ENCODE results near the gene CACNA1G. TPM values are rescaled to one million over a fixed set of nuclear protein-coding genes. Genes with fewer than 3 reads are reported as not detected.

The CACNA1G gene
- total RNA-seq, 2 experiments from 2014 or later, result 0.05 TPM; not detected in 1

DNA sequence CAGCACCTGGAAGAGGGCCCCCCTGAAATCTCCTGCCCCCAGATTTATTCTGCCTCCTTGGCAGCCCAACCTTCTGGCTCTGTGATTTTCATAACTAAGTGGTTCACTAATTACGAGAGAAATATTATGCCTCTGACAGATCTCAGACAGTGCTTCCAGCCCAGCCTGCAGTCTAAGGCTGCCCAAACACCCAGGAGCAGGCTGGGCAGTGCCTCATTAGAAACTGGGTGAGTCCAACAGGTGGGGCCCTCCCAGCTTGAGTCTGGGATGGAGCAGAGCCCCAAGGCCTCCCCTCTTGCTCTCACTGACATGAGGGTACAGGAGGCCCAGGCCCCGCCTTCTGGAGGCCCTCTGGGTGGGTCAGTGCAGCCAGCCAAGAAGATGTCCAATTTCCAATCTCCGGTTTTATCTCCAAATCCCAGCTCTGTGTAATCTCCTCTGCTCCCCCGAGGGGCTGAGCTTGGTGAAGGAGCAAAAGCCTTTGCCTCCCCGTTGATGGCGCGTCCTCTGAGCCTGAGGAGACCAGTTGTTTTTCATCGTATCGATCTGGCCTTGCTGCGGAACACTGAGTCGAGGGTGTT lies 54.0 kb downstream of the CACNA1G start:
- intact Hi-C loops (cut with micrococcal nuclease), result loop anchor here (5.0 kb wide), 1 partner anchor 67 kb away; the partner anchor contains the start of gene SPATA20
- CTCF ChIA-PET, result no interaction called here
- no peak overlapping the region for H3K4me3 Mint-ChIP-seq

GRCh38 chr17:50615828-50616227 lies 55.3 kb downstream of the CACNA1G start:
- POLR2A ChIA-PET, result no interaction called here
- CTCF ChIA-PET, result interaction anchor here (1.5 to 1.7 kb wide), 2 partner anchors 11 to 74 kb away, joined by 3 to 5 read pairs; no protein-coding TSS in a partner anchor
- H3K4me3 Mint-ChIP-seq, result no peak overlapping the region

More for the DNA sequence above, 54.0 kb downstream of the CACNA1G start:
- peaks cover 4% of the 10 kb centered on the region for H3K4me1 Mint-ChIP-seq (ENCODE audit: low read depth)
- no peak for DNase-seq
- POLR2A ChIA-PET, result no interaction called here
- H3K9me3 Mint-ChIP-seq, result no peaks in the 10 kb centered on the region
- no peak overlapping the region for H3K27ac Mint-ChIP-seq
- H3K36me3 Mint-ChIP-seq, result no peaks in the 10 kb centered on the region
- H3K27me3 Mint-ChIP-seq, result no peaks in the 10 kb centered on the region

GRCh38 chr17:50618300-50618699 lies 57.8 kb downstream of the CACNA1G start:
- peaks cover 5% of the 10 kb centered on the region for H3K27me3 Mint-ChIP-seq
- CTCF ChIA-PET, result no interaction called here
- no peaks in the 10 kb centered on the region for H3K36me3 Mint-ChIP-seq
- no peaks in the 10 kb centered on the region for H3K9me3 Mint-ChIP-seq
- DNase-seq, result no peak
- H3K4me1 Mint-ChIP-seq (ENCODE audit: low read depth), result peaks cover 4% of the 10 kb centered on the region
- POLR2A ChIA-PET, result no interaction called here
- H3K4me3 Mint-ChIP-seq, result no peak overlapping the region
- intact Hi-C loops (cut with micrococcal nuclease), result no loop called here
- no peak overlapping the region for H3K27ac Mint-ChIP-seq

More at GRCh38 chr17:50615828-50616227, 55.3 kb downstream of the CACNA1G start:
- H3K36me3 Mint-ChIP-seq, result no peaks in the 10 kb centered on the region
- no peak overlapping the region for H3K27ac Mint-ChIP-seq
- peaks cover 4% of the 10 kb centered on the region for H3K4me1 Mint-ChIP-seq (ENCODE audit: low read depth)
- H3K9me3 Mint-ChIP-seq, result no peaks in the 10 kb centered on the region
- H3K27me3 Mint-ChIP-seq, result no peaks in the 10 kb centered on the region
- no peak for DNase-seq
- intact Hi-C loops (cut with micrococcal nuclease), result no loop called here

DNA sequence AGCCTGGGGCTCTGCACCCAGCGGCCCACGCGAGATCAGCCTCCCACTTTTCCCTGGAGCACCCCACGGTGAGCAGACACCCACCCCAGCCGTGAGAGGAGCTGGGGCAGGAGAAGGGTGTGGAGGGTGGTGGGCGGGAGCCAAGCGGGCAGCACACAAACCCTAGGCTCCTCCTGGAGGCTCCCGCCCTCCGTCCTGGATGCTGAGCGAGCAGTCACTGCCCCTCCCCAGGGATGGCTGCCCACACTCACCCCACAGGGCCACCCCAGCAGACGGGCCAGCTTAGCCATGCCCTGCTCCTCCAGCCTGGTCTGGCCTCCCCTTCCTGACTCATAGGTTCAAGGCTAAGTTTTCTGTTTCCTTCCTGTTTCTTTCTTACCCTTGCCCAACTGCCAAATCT lies 58.4 kb downstream of the CACNA1G start:
- ChIA-PET POLR2A (no interaction called here), CTCF (no interaction called here)
- Mint-ChIP-seq H3K27ac (no peak overlapping the region), H3K4me3 (no peak overlapping the region), H3K9me3 (no peaks in the 10 kb centered on the region), H3K36me3 (no peaks in the 10 kb centered on the region), H3K27me3 (peaks cover 5% of the 10 kb centered on the region), H3K4me1 (ENCODE audit: low read depth) (peaks cover 4% of the 10 kb centered on the region)
- intact Hi-C loops (cut with micrococcal nuclease), result no loop called here
- DNase-seq, result no peak

DNA sequence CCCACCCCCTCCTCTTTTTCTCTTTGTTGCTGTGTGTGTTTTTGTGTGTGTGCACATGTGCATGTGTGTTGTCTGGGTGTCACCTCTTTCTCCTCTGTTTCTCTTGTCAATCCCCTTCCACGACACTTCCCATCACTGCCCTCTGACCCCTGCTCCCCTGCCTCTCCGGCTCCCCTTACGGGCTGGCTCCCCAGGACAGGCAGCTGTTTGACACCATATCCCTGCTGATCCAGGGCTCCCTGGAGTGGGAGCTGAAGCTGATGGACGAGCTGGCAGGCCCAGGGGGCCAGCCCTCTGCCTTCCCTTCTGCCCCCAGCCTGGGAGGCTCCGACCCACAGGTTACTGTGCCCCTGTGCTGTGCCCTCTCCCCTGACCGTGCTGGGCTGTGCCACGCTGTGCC lies 59.0 kb downstream of the CACNA1G start:
- ChIA-PET CTCF (interaction anchor here (1.1 kb wide), 2 partner anchors 9 to 11 kb away, joined by 3 to 5 read pairs; no protein-coding TSS in a partner anchor), POLR2A (no interaction called here)
- Mint-ChIP-seq H3K9me3 (no peaks in the 10 kb centered on the region), H3K36me3 (no peaks in the 10 kb centered on the region), H3K27me3 (peaks cover 5% of the 10 kb centered on the region), H3K27ac (no peak overlapping the region), H3K4me3 (no peak overlapping the region), H3K4me1 (ENCODE audit: low read depth) (no peaks in the 10 kb centered on the region)
- intact Hi-C loops (cut with micrococcal nuclease), result no loop called here
- no peak for DNase-seq

GRCh38 chr17:50620237-50620636 lies 59.7 kb downstream of the CACNA1G start:
- CTCF ChIA-PET, result interaction anchor here (1.1 kb wide), 2 partner anchors 9 to 11 kb away, joined by 3 to 5 read pairs; no protein-coding TSS in a partner anchor
- no peak overlapping the region for H3K4me3 Mint-ChIP-seq
- no peaks in the 10 kb centered on the region for H3K4me1 Mint-ChIP-seq (ENCODE audit: low read depth)
- no peak for DNase-seq
- intact Hi-C loops (cut with micrococcal nuclease), result no loop called here
- no peak overlapping the region for H3K27ac Mint-ChIP-seq
- H3K9me3 Mint-ChIP-seq, result no peaks in the 10 kb centered on the region
- POLR2A ChIA-PET, result no interaction called here
- H3K27me3 Mint-ChIP-seq, result peaks cover 8% of the 10 kb centered on the region
- H3K36me3 Mint-ChIP-seq, result no peaks in the 10 kb centered on the region

GRCh38 chr17:50620858-50621257 lies 60.3 kb downstream of the CACNA1G start:
- peaks cover 8% of the 10 kb centered on the region for H3K27me3 Mint-ChIP-seq
- no peaks in the 10 kb centered on the region for H3K9me3 Mint-ChIP-seq
- intact Hi-C loops (cut with micrococcal nuclease), result no loop called here
- no peaks in the 10 kb centered on the region for H3K36me3 Mint-ChIP-seq
- no peak overlapping the region for H3K4me3 Mint-ChIP-seq
- DNase-seq, result no peak
- H3K4me1 Mint-ChIP-seq (ENCODE audit: low read depth), result no peaks in the 10 kb centered on the region
- H3K27ac Mint-ChIP-seq, result no peak overlapping the region
- ChIA-PET CTCF (no interaction called here), POLR2A (no interaction called here)

DNA sequence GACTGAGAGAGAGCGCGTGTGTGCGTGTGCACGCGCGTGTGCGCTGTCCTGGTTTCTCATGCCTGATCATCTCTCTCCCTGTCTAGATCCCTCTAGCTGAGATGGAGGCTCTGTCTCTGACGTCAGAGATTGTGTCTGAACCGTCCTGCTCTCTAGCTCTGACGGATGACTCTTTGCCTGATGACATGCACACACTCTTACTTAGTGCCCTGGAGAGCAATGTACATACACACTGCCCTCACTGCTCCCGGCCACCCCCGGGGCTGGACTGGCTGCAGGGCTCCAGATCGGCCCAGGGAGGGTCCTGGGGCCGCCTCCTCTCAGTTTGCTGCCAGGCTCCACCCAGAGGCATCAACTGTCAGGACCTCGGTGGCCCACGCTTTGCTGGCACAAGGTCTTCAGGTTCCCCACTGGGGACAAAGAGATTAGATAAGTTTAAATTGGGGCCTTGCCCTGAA lies 61.1 kb downstream of the CACNA1G start:
- Mint-ChIP-seq H3K27me3 (peaks cover 8% of the 10 kb centered on the region), H3K4me3 (no peak overlapping the region), H3K36me3 (no peaks in the 10 kb centered on the region), H3K9me3 (no peaks in the 10 kb centered on the region), H3K4me1 (ENCODE audit: low read depth) (no peaks in the 10 kb centered on the region), H3K27ac (no peak overlapping the region)
- intact Hi-C loops (cut with micrococcal nuclease), result no loop called here
- ChIA-PET CTCF (no interaction called here), POLR2A (no interaction called here)
- DNase-seq, result no peak

DNA sequence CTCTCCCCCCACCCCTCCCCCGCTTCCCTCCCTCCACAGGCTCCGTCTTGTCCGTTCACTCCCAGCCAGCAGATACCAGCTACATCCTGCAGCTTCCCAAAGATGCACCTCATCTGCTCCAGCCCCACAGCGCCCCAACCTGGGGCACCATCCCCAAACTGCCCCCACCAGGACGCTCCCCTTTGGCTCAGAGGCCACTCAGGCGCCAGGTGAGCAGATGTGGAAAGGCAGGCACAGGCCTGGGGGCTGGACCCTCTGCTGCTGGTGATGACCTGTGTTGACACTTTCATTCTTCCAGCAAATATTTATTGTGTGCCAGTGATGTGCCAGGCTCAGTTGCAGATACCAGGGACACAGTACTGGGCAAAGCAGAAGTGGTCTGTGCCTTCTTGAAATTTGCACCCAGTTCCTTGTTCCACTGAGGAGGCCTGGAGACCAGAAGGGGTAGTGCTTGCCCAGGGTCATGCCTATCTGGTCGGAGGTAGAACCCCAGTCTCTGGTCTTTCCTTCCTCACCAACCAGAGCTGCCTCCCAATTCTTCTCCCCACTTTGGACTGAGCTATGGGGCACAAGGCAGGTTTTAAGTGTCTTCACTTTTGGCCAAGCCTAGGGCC lies 63.9 kb downstream of the CACNA1G start:
- H3K9me3 Mint-ChIP-seq, result no peaks in the 10 kb centered on the region
- H3K4me1 Mint-ChIP-seq (ENCODE audit: low read depth), result no peaks in the 10 kb centered on the region
- POLR2A ChIA-PET, result no interaction called here
- no peak for DNase-seq
- CTCF ChIA-PET, result interaction anchor here (1.3 to 4.7 kb wide), 6 partner anchors 74 to 145 kb away, joined by 3 to 31 read pairs (median 6); partner anchors contain the start of genes RSAD1 and SPATA20
- H3K27me3 Mint-ChIP-seq, result peaks cover 26% of the 10 kb centered on the region
- H3K36me3 Mint-ChIP-seq, result no peaks in the 10 kb centered on the region
- intact Hi-C loops (cut with micrococcal nuclease), result no loop called here
- no peak overlapping the region for H3K4me3 Mint-ChIP-seq
- no peak overlapping the region for H3K27ac Mint-ChIP-seq

- POLR2A ChIA-PET, result no interaction called here
- CTCF ChIA-PET, result interaction anchor here (0.7 to 4.7 kb wide), 23 partner anchors 8 to 149 kb away, joined by 3 to 31 read pairs (median 4); partner anchors contain the start of genes RSAD1 and SPATA20
- Mint-ChIP-seq H3K27ac (no peak overlapping the region), H3K9me3 (no peaks in the 10 kb centered on the region), H3K36me3 (no peaks in the 10 kb centered on the region), H3K27me3 (peaks cover 26% of the 10 kb centered on the region), H3K4me3 (no peak overlapping the region), H3K4me1 (ENCODE audit: low read depth) (no peaks in the 10 kb centered on the region)
- no peak for DNase-seq
- intact Hi-C loops (cut with micrococcal nuclease), result no loop called here
These were observed 64.7 kb downstream of the CACNA1G start for GRCh38 chr17:50625032-50625871.

DNA sequence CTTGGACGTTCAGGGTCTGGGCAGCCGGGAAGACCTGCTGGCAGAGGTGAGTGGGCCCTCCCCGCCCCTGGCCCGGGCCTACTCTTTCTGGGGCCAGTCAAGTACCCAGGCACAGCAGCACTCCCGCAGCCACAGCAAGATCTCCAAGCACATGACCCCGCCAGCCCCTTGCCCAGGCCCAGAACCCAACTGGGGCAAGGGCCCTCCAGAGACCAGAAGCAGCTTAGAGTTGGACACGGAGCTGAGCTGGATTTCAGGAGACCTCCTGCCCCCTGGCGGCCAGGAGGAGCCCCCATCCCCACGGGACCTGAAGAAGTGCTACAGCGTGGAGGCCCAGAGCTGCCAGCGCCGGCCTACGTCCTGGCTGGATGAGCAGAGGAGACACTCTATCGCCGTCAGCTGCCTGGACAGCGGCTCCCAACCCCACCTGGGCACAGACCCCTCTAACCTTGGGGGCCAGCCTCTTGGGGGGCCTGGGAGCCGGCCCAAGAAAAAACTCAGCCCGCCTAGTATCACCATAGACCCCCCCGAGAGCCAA lies 65.6 kb downstream of the CACNA1G start:
- Mint-ChIP-seq H3K4me1 (ENCODE audit: low read depth) (no peaks in the 10 kb centered on the region), H3K27ac (no peak overlapping the region), H3K9me3 (no peaks in the 10 kb centered on the region), H3K4me3 (no peak overlapping the region), H3K36me3 (no peaks in the 10 kb centered on the region), H3K27me3 (peaks cover 31% of the 10 kb centered on the region)
- ChIA-PET POLR2A (no interaction called here), CTCF (interaction anchor here (0.7 to 4.7 kb wide), 24 partner anchors 9 to 149 kb away, joined by 3 to 31 read pairs (median 4); partner anchors contain the start of genes RSAD1 and SPATA20)
- peak; percentile 78 for DNase-seq
- intact Hi-C loops (cut with micrococcal nuclease), result loop anchor here (1.0 kb wide), 2 partner anchors 79 to 144 kb away; partner anchors contain the start of gene SPATA20

Data from activated CD4-positive, alpha-beta memory T cell treated with anti-CD3 and anti-CD28 coated beads for 36 hours (primary cell).